SK-N-SH treated with all-trans-retinoic acid at 6 μM for 48 hours (cell line): ENCODE data around the gene CLTC.

Experiments
- ATAC-seq: fragments of 200-7000 bp; cut with Tn5 transposase; 3 replicates; pipeline ENCODE4 v1.9.1; 2020; ENCODE audit warnings: mild to moderate bottlenecking, moderate library complexity
- ARNTL ChIP-seq: fragments of 450-650 bp; formaldehyde crosslinking; IDR thresholded peaks from 2 replicates; pipeline ENCODE4 v1.5.0; 2020; ENCODE audit warnings: low read depth, mild to moderate bottlenecking, moderate library complexity, borderline replicate concordance
- BACH2 ChIP-seq: fragments of 250-450 bp; sonication (Bioruptor Pico); IDR thresholded peaks from 2 replicates; pipeline ENCODE4 v1.9.0; 2021; ENCODE audit warnings: mild to moderate bottlenecking, borderline replicate concordance
- CREB5 ChIP-seq: fragments of 250-450 bp; sonication (Bioruptor Pico); IDR thresholded peaks from 2 replicates; pipeline ENCODE4 v1.5.1; 2020; ENCODE audit warnings: low read depth, mild to moderate bottlenecking, moderate library complexity
- CSDC2 ChIP-seq: fragments of 250-450 bp; sonication (Bioruptor Pico); IDR thresholded peaks from 2 replicates; pipeline ENCODE4 v1.5.0; 2020; ENCODE audit warnings: mild to moderate bottlenecking, moderate library complexity
- CSRNP3 ChIP-seq: fragments of 250-450 bp; sonication (Bioruptor Pico); IDR thresholded peaks from 2 replicates; pipeline ENCODE4 v1.5.1; 2021; ENCODE audit warnings: mild to moderate bottlenecking, moderate library complexity
- GLIS3 ChIP-seq: fragments of 250-450 bp; sonication (Bioruptor Pico); IDR thresholded peaks from 2 replicates; pipeline ENCODE4 v1.5.0; 2020; ENCODE audit warnings: mild to moderate bottlenecking, moderate library complexity
- ISL1 ChIP-seq: fragments of 250-450 bp; sonication (Bioruptor Pico); IDR thresholded peaks from 2 replicates; pipeline ENCODE4 v2.1.2; 2022; ENCODE audit warnings: mild to moderate bottlenecking, moderate library complexity
- OSR1 ChIP-seq: fragments of 250-450 bp; sonication (Bioruptor Pico); IDR thresholded peaks from 2 replicates; pipeline ENCODE4 v1.8.0; 2022; ENCODE audit warnings: moderate library complexity, mild to moderate bottlenecking, inconsistent platforms
- PATZ1 ChIP-seq: fragments of 250-450 bp; sonication (Bioruptor Pico); IDR thresholded peaks from 2 replicates; pipeline ENCODE4 v1.8.0; 2020; ENCODE audit warnings: mild to moderate bottlenecking, moderate library complexity, borderline replicate concordance
- POU6F1 ChIP-seq: fragments of 250-450 bp; sonication (Bioruptor Pico); IDR thresholded peaks from 2 replicates; pipeline ENCODE4 v1.8.0; 2021; ENCODE audit warnings: low read depth, mild to moderate bottlenecking, moderate library complexity, borderline replicate concordance
- PPARA ChIP-seq: fragments of 250-450 bp; sonication (Bioruptor Pico); IDR thresholded peaks from 2 replicates; pipeline ENCODE4 v1.5.0; 2020; ENCODE audit warnings: mild to moderate bottlenecking, borderline replicate concordance
- RARB ChIP-seq: fragments of 250-450 bp; sonication (Bioruptor Pico); IDR thresholded peaks from 2 replicates; pipeline ENCODE4 v1.8.0; 2021; ENCODE audit warnings: mild to moderate bottlenecking, moderate library complexity
- SNAI2 ChIP-seq: fragments of 250-450 bp; sonication (Bioruptor Pico); IDR thresholded peaks from 2 replicates; pipeline ENCODE4 v1.5.0; 2020; ENCODE audit warnings: mild to moderate bottlenecking, moderate library complexity
- TOX ChIP-seq: fragments of 250-450 bp; sonication (Bioruptor Pico); IDR thresholded peaks from 2 replicates; pipeline ENCODE4 v1.8.0; 2021; ENCODE audit warnings: mild to moderate bottlenecking, moderate library complexity, borderline replicate concordance
- ZC3H10 ChIP-seq: fragments of 250-450 bp; sonication (Bioruptor Pico); IDR thresholded peaks from 2 replicates; pipeline ENCODE4 v1.5.1; 2021; ENCODE audit warnings: mild to moderate bottlenecking, moderate library complexity
- ZFP3 ChIP-seq: fragments of 250-450 bp; sonication (Bioruptor Pico); IDR thresholded peaks from 2 replicates; pipeline ENCODE4 v1.5.0; 2020; ENCODE audit warnings: mild to moderate bottlenecking, moderate library complexity
- ZNF565 ChIP-seq: fragments of 450-650 bp; formaldehyde crosslinking; conservative IDR thresholded peaks from 2 replicates; pipeline ENCODE4 v1.5.0; 2020; ENCODE audit warnings: low read depth, mild to moderate bottlenecking, moderate library complexity
- ZNF70 ChIP-seq: fragments of 450-650 bp; formaldehyde crosslinking; IDR thresholded peaks from 2 replicates; pipeline ENCODE4 v1.5.0; 2020; ENCODE audit warnings: mild to moderate bottlenecking, moderate library complexity
- ZNF8 ChIP-seq: fragments of 450-650 bp; formaldehyde crosslinking; IDR thresholded peaks from 2 replicates; pipeline ENCODE4 v1.5.0; 2020; ENCODE audit warnings: mild to moderate bottlenecking, moderate library complexity

CLTC gene

GRCh38 chr17:59611503-59611902 lies 8.2 kb upstream of the CLTC start:
- ATAC-seq = no peak

GRCh38 chr17:59616253-59616920 lies 3.3 kb upstream of the CLTC start:
- TF ChIP-seq ISL1 (no peak), OSR1 (CRISPR knock-in tag) (no peak), ZFP3 (CRISPR knock-in tag) (no peak), GLIS3 (CRISPR knock-in tag) (no peak), ZNF565 (CRISPR knock-in tag) (no peak), BACH2 (CRISPR knock-in tag) (no peak), SNAI2 (no peak)
- ATAC-seq = no peak

More at GRCh38 chr17:59611503-59611902, 8.2 kb upstream of the CLTC start:
- TF ChIP-seq RARB (no peak), TOX (CRISPR knock-in tag) (no peak), PATZ1 (no peak), CREB5 (CRISPR knock-in tag) (no peak), CSRNP3 (no peak), ZFP3 (CRISPR knock-in tag) (no peak), BACH2 (CRISPR knock-in tag) (no peak), ZNF70 (no peak), ZC3H10 (no peak), ARNTL (no peak), ZNF8 (CRISPR knock-in tag) (no peak), POU6F1 (no peak), ZNF565 (CRISPR knock-in tag) (no peak), OSR1 (CRISPR knock-in tag) (no peak), GLIS3 (CRISPR knock-in tag) (no peak), ISL1 (no peak)

GRCh38 chr17:59617156-59617732 lies 2.5 kb upstream of the CLTC start:
- no peak for TF ChIP-seq ZNF70
- no peak for TF ChIP-seq POU6F1
- no peak for TF ChIP-seq CREB5 (CRISPR knock-in tag)
- no peak for TF ChIP-seq ISL1
- TF ChIP-seq GLIS3 (CRISPR knock-in tag) = no peak
- TF ChIP-seq CSDC2 (CRISPR knock-in tag) = no peak
- no peak for TF ChIP-seq PPARA (CRISPR knock-in tag)
- TF ChIP-seq OSR1 (CRISPR knock-in tag) = no peak
- TF ChIP-seq SNAI2 = no peak
- ATAC-seq = no peak

GRCh38 chr17:59619035-59619297 lies 729 bp upstream of the CLTC start:
- peak; percentile 9; the same call in 2 of the 3 replicates for ATAC-seq
- no peak for TF ChIP-seq ZC3H10
- 0 out of 2 replicates have a peak, but pooled peaks have one; percentile 43 for TF ChIP-seq CREB5 (CRISPR knock-in tag)
- TF ChIP-seq PATZ1 = 0 out of 2 replicates have a peak, but pooled peaks have one; percentile 91
- TF ChIP-seq, all 23 proteins: peak for 2
